ENCODE measurements around the gene OLR1.

- TF ChIP-seq CTCF (IDR thresholded peaks at IDR 0.05) (no peak), POLR2A (IDR thresholded peaks at IDR 0.05) (no peak), POLR2AphosphoS5 (IDR thresholded peaks at IDR 0.05) (no peak)
Measured at GRCh38 chr12:10175846-10176636, 4.1 kb upstream of the OLR1 start.

Data from prostate gland (tissue), 2 donors.